Fibroblast of lung (primary cell): ENCODE data around the gene KRTAP4-2. TPM values are rescaled to one million over a fixed set of nuclear protein-coding genes. Genes with fewer than 3 reads are reported as not detected.
"Not testable (repeated sequence)": the region's sequence is repeated elsewhere in the genome, so short reads cannot be mapped to it uniquely, and the experiment has no call there.

Source experiments
- DNase-seq, 2 donors: peaks; one replicate each; pipeline versions ENCODE4 v3.0.0 to v3.0.0-alpha.2; 2010; ENCODE audit warnings: low read depth in 2 of 2
- H2AFZ ChIP-seq: 2 replicates; pipeline ENCODE4 v1.5.1; 2012; ENCODE audit warnings: low read length, control low read depth, inconsistent platforms
- H3K27ac ChIP-seq: 2 replicates; pipeline ENCODE4 v1.5.1; 2011; ENCODE audit warnings: low read length, control low read depth; ENCODE audit not compliant: insufficient read depth
- H3K27me3 ChIP-seq: 2 replicates; pipeline ENCODE4 v1.5.1; 2011; ENCODE audit warnings: mild to moderate bottlenecking, low read length; ENCODE audit not compliant: control insufficient read depth, insufficient read depth
- H3K36me3 ChIP-seq: 2 replicates; pipeline ENCODE4 v1.5.1; 2011; ENCODE audit warnings: low read length; ENCODE audit not compliant: control insufficient read depth, insufficient read depth
- H3K4me1 ChIP-seq: 2 replicates; pipeline ENCODE4 v1.5.1; 2011; ENCODE audit warnings: low read length; ENCODE audit not compliant: control insufficient read depth, insufficient read depth; ENCODE audit errors: extremely low read depth
- H3K4me2 ChIP-seq: 2 replicates; pipeline ENCODE4 v1.5.1; 2011; ENCODE audit warnings: low read length, control low read depth; ENCODE audit not compliant: insufficient read depth; ENCODE audit errors: extremely low read depth
- H3K4me3 ChIP-seq, 4 experiments: fragments of 200-600 bp in 1 of 4; sonication (generic) in 1 of 4; replicated peaks in 1 of 4; 2 replicates each; pipeline ENCODE4 v1.5.1; 2011 to 2016; ENCODE audit warnings: low read length in 4 of 4, low read depth in 3 of 4, mild to moderate bottlenecking in 3 of 4, control low read depth in 2 of 4, inconsistent platforms in 1 of 4, mixed read lengths in 1 of 4; ENCODE audit not compliant: insufficient read depth in 1 of 4; ENCODE audit errors: control extremely low read depth in 1 of 4
- H3K79me2 ChIP-seq: 2 replicates; pipeline ENCODE4 v1.5.1; 2012; ENCODE audit warnings: mild to moderate bottlenecking, low read length, inconsistent platforms; ENCODE audit not compliant: control insufficient read depth, insufficient read depth
- H3K9ac ChIP-seq: 2 replicates; pipeline ENCODE4 v1.5.1; 2011; ENCODE audit warnings: mild to moderate bottlenecking, low read length, control low read depth; ENCODE audit not compliant: insufficient read depth
- H3K9me3 ChIP-seq: 2 replicates; pipeline ENCODE4 v1.5.1; 2012; ENCODE audit warnings: low read depth, low read length; ENCODE audit not compliant: control insufficient read depth, insufficient read depth
- H4K20me1 ChIP-seq: 2 replicates; pipeline ENCODE4 v1.5.1; 2011; ENCODE audit warnings: low read length; ENCODE audit not compliant: control insufficient read depth, insufficient read depth; ENCODE audit errors: extremely low read depth
- CTCF ChIP-seq, 2 donors: IDR thresholded peaks in 1 of 2; conservative IDR thresholded peaks in 1 of 2; 1 replicate in 1 of 2; 2 replicates in 1 of 2; pipeline ENCODE4 v1.5.1; 2011 to 2012; ENCODE audit warnings: low read length in 2 of 2, control low read depth in 1 of 2, inconsistent platforms in 1 of 2, low read depth in 1 of 2, mild to moderate bottlenecking in 1 of 2
- EZH2 ChIP-seq: IDR thresholded peaks from 2 replicates; pipeline ENCODE4 v1.5.1; 2012; ENCODE audit warnings: low read length, control low read depth, mild to moderate bottlenecking; ENCODE audit errors: missing control alignments
- polyA plus RNA-seq, 2 donors: library from polyadenylated mRNA; depleted of rRNA in 1 of 2; stranded (reverse) in 1 of 2; unstranded in 1 of 2; fragments of >200 nt; gene quantifications; 2 replicates each; pipeline ENCODE4 v1.2.1, GENCODE V29; 2011 to 2012; ENCODE audit warnings: missing spikeins in 1 of 2
- total RNA-seq: library from RNA; depleted of rRNA; stranded (reverse); fragments of >200 nt; gene quantifications from 2 replicates; pipeline ENCODE4 v1.2.1, GENCODE V29; 2014

KRTAP4-2 gene
- total and polyA plus RNA-seq, 2 donors (not counting 1 experiment from before 2014, with no cell fraction given): not detected

DNA sequence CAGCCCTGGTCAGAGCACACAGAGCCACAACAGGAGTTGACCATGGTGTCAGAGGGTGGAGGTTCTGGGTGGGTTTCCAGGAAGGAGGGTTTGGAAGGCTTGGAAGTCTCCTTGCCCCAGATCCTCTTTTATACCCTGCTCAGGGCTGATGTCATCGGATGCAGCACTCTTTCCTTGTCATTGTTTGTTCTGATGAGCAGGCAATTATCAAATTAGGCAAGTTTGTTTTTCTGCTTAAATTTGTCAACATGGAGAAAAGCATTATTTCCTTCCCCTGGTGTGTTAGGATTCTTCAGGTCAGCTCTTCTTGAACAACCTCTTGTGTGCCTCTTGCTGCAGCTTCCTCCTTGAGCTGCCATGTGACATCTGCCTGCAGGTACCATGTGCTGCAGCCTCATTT, 17.4 kb downstream of the KRTAP4-2 start, which contains the start of gene KRTAP4-4:
Gene KRTAP4-4 (minus strand): TSS at position 101 of the 400 bp plus-strand sequence. CDS start 57 bp downstream, at position 44.
- no peak for DNase-seq

DNA sequence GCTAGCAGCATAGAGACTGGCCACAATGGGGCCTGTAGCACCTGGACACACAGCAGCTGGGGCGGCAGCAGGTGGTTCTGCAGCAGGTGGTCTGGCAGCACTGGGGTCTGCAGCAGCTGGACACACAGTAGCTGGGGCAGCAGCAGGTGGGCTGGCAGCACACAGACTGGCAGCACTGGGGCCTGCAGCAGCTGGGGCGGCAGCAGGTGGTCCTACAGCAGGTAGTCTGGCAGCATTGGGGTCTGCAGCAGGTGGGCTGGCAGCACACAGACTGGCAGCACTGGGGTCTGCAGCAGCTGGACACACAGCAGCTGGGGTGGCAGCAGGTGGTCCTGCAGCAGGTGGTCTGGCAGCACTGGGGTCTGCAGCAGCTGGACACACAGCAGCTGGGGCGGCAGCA, 17.8 kb downstream of the KRTAP4-2 start:
- not testable (repeated sequence) for H3K4me1 ChIP-seq, H3K79me2 ChIP-seq

More for the DNA sequence above, 17.4 kb downstream of the KRTAP4-2 start, which contains the start of gene KRTAP4-4:
- H4K20me1 ChIP-seq: no peaks in the 10 kb centered on the region
- no peaks in the 10 kb centered on the region for H3K9me3 ChIP-seq
- H3K36me3 ChIP-seq: no peaks in the 10 kb centered on the region
- no peak within 1 kb of the TSS for H3K9ac ChIP-seq
- no peaks in the 10 kb centered on the region for H3K4me1 ChIP-seq
- no peak within 1 kb of the TSS for H2AFZ ChIP-seq
- no peak within 1 kb of the TSS for H3K27ac ChIP-seq
- no peaks in the 10 kb centered on the region for H3K79me2 ChIP-seq
- no peak within 1 kb of the TSS for H3K4me2 ChIP-seq
- H3K27me3 ChIP-seq: no peaks in the 10 kb centered on the region
- TF ChIP-seq EZH2 (no peak), CTCF (conservative IDR thresholded peaks at IDR 0.05 in 1 of 2, IDR thresholded peaks at IDR 0.05 in 1 of 2; ENCODE audit: low read depth in 1 of 2, low read length in 2 of 2) (no peak)
- no peak within 1 kb of the TSS for H3K4me3 ChIP-seq

GRCh38 chr17:41153856-41154255, 24.2 kb downstream of the KRTAP4-2 start:
- Histone ChIP-seq H3K4me3 (no peak overlapping the region), H3K9ac (no peak overlapping the region), H3K27me3 (no peaks in the 10 kb centered on the region), H3K9me3 (no peaks in the 10 kb centered on the region), H2AFZ (no peak overlapping the region), H3K27ac (no peak overlapping the region), H3K4me2 (no peak overlapping the region), H3K79me2 (no peaks in the 10 kb centered on the region), H3K36me3 (no peaks in the 10 kb centered on the region), H3K4me1 (no peaks in the 10 kb centered on the region), H4K20me1 (no peaks in the 10 kb centered on the region)
- DNase-seq: no peak
- TF ChIP-seq EZH2 (no peak), CTCF (conservative IDR thresholded peaks at IDR 0.05 in 1 of 2, IDR thresholded peaks at IDR 0.05 in 1 of 2; ENCODE audit: low read depth in 1 of 2, low read length in 2 of 2) (no peak)

More for the DNA sequence above, 17.8 kb downstream of the KRTAP4-2 start:
- not testable (repeated sequence) for H3K9ac ChIP-seq, H3K27me3 ChIP-seq, H3K36me3 ChIP-seq, H3K4me2 ChIP-seq, H3K4me3 ChIP-seq, DNase-seq, H3K9me3 ChIP-seq, H3K27ac ChIP-seq, H2AFZ ChIP-seq, H4K20me1 ChIP-seq
